Astrocyte of the cerebellum (primary cell): Measurements from ENCODE around the gene VMO1.
A peak's percentile ranks its signal among the peaks of the same experiment; 100 is the strongest.

Source experiments
- DNase-seq: peaks from one replicate; pipeline ENCODE4 v3.0.0-alpha.2; 2011; ENCODE audit warnings: low read depth
- H3K4me3 ChIP-seq: 2 replicates; pipeline ENCODE4 v1.5.1; 2011; ENCODE audit warnings: mild to moderate bottlenecking, low read depth, low read length, moderate library complexity
- CTCF ChIP-seq: IDR thresholded peaks from 2 replicates; pipeline ENCODE4 v1.5.1; 2012; ENCODE audit warnings: low read length, low read depth, moderate library complexity, mild to moderate bottlenecking; ENCODE audit errors: missing control alignments
- in situ Hi-C: cut with HindIII; loops from 2 replicates; pipeline ENCODE4 v1.10.0; 2017; ENCODE audit warnings: low sequenced_read_pairs

VMO1 gene

GRCh38 chr17:4823373-4824089, 37.4 kb upstream of the VMO1 start:
- TF ChIP-seq CTCF: no peak
- in situ Hi-C loops: no loop called here
- H3K4me3 ChIP-seq: no peak overlapping the region
- DNase-seq: no peak

GRCh38 chr17:4822835-4823234, 36.7 kb upstream of the VMO1 start:
- no peak for DNase-seq
- no peak for TF ChIP-seq CTCF
- H3K4me3 ChIP-seq: no peak overlapping the region
- in situ Hi-C loops: no loop called here

GRCh38 chr17:4818276-4818675, 32.1 kb upstream of the VMO1 start:
- no peak overlapping the region for H3K4me3 ChIP-seq
- in situ Hi-C loops: no loop called here
- no peak for TF ChIP-seq CTCF

GRCh38 chr17:4816826-4817225, 30.7 kb upstream of the VMO1 start:
- TF ChIP-seq CTCF: no peak
- no peak for DNase-seq
- in situ Hi-C loops: no loop called here
- H3K4me3 ChIP-seq: no peak overlapping the region

More at GRCh38 chr17:4818276-4818675, 32.1 kb upstream of the VMO1 start:
- no peak for DNase-seq

- in situ Hi-C loops: no loop called here
- H3K4me3 ChIP-seq: no peak overlapping the region
- DNase-seq: no peak
- peak; percentile 10 for TF ChIP-seq CTCF
Measured at GRCh38 chr17:4815043-4815675, 29.0 kb upstream of the VMO1 start.

GRCh38 chr17:4812690-4813089, 26.5 kb upstream of the VMO1 start:
- in situ Hi-C loops: no loop called here
- no peak for TF ChIP-seq CTCF
- DNase-seq: no peak
- H3K4me3 ChIP-seq: no peak overlapping the region
